ENCODE measurements around the gene IRGQ.

DNA sequence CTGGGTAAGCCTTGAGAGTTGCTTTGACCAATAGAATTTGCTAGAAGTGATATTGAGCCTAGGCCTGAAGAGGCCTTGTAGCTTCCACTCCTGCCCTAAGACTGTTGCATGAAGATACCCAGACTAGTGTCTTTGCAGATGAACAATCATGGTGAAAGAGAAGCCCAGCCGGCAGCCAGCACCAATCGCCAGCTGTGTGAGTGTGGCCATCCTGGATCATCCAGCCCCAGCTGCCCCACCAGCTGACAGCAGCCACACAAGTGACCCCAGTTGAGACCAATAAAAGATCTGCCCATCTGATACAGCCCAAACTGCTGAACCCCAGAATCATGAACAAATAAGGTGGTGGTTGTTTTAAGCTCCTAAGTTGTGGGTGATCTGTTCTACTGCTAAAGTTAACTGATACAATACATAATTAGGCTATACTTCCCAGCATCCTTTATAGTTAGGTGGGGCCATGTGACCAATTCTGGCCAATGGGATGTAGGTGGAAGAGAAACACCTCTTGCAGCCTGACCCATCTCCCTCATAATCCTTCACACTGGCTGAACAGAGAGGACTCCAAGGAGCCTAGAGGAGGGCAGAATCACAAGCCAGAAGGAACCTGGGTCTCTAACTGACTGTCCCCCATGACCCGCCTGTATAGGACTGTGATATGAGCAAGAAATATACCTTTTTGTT is 32.9 kb upstream of the IRGQ start:
- TF ChIP-seq, protein P1, sequence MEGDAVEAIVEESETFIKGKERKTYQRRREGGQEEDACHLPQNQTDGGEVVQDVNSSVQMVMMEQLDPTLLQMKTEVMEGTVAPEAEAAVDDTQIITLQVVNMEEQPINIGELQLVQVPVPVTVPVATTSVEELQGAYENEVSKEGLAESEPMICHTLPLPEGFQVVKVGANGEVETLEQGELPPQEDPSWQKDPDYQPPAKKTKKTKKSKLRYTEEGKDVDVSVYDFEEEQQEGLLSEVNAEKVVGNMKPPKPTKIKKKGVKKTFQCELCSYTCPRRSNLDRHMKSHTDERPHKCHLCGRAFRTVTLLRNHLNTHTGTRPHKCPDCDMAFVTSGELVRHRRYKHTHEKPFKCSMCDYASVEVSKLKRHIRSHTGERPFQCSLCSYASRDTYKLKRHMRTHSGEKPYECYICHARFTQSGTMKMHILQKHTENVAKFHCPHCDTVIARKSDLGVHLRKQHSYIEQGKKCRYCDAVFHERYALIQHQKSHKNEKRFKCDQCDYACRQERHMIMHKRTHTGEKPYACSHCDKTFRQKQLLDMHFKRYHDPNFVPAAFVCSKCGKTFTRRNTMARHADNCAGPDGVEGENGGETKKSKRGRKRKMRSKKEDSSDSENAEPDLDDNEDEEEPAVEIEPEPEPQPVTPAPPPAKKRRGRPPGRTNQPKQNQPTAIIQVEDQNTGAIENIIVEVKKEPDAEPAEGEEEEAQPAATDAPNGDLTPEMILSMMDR (IDR thresholded peaks at IDR 0.05) = no peak
- no peak for TF ChIP-seq POLR2A (IDR thresholded peaks at IDR 0.05)
